Measurements from ENCODE around the gene CNPY2.
A peak's percentile ranks its signal among the peaks of the same experiment; 100 is the strongest.
"Not testable (repeated sequence)": the region's sequence is repeated elsewhere in the genome, so short reads cannot be mapped to it uniquely, and the experiment has no call there.

CNPY2 gene

GRCh38 chr12:56338308-56339157 lies 22.7 kb upstream of the CNPY2 start, which contains the start of gene IL23A:
Gene IL23A, plus strand, starts transcription at chr12:56338884. Its CDS starts 161 bp downstream, at chr12:56339045.
- no peak within 1 kb of the TSS for H3K4me3 ChIP-seq (ENCODE audit: low read depth, low read length)
- DNase-seq (ENCODE audit: low read depth), result peak; percentile 51
- no peak for TF ChIP-seq CTCF (conservative IDR thresholded peaks at IDR 0.05; ENCODE audit: low read depth, low read length)

DNA sequence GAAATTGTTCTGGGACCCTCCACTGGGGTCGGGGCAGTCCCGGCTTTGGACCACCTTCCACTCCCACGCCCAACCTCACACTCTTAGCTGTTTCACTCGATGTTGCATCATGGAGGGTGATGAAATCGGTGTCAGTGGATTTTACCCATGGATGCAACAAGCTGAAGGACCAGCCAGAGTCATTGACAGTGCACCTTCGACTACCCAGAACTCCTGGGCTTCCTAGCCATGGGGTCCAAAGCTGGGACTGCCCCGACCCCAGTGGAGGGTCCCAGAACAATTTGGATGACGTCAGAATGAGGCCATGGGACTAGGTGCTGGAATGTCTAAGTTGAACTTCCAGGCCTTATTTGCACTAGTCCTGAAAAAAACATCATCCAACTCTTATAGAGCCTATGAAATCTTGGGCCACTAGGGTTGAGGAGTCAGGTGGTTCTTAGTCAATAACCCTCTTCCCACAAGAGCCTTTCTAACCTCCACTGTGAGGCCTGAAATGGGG lies 22.0 kb upstream of the CNPY2 start:
- no peak overlapping the region for H3K4me3 ChIP-seq (ENCODE audit: low read depth, low read length)
- TF ChIP-seq CTCF (conservative IDR thresholded peaks at IDR 0.05; ENCODE audit: low read depth, low read length), result no peak
- DNase-seq (ENCODE audit: low read depth), result no peak

DNA sequence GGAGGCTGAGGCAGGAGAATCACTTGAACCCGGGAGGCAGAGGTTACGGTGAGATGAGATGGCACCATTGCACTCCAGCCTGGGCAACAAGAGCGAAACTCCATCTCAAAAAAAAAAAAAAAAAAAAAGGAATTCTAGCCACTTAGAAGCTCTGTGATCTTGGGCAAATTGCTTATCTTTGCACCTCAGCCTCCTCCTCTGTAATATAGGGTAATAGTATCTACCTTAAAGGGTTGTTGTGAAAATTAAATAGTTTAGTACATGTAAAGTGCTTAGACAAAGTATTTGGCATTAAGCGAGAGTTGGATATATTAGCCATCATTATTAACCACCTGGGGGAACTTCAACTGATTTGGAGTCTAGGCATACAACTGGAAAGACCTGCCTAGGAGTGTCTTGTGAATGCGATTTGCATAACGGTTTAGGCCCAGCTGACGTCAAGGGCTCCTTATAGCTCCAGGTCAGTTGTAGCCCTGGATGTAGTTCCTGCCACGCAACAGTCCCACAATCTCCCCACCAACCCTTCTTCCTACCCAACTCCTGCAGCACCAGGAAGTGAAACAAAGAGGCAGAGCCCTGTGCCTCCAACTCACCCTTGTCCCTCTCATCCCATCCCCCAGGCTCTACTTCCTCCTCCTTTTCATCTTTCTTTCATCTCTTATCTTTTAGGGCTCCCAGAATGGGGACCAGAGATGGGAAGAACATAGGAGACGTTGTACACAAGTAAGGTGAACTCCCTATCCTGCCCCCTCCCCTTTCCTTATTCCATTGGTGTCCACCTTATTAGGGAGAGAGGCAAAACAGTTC lies 20.8 kb upstream of the CNPY2 start:
- H3K4me3 ChIP-seq (ENCODE audit: low read depth, low read length), result no peak overlapping the region
- no peak for TF ChIP-seq CTCF (conservative IDR thresholded peaks at IDR 0.05; ENCODE audit: low read depth, low read length)
- DNase-seq (ENCODE audit: low read depth), result no peak

GRCh38 chr12:56335527-56335926 lies 19.7 kb upstream of the CNPY2 start:
- not testable (repeated sequence) for H3K4me3 ChIP-seq (ENCODE audit: low read depth, low read length); DNase-seq (ENCODE audit: low read depth)

DNA sequence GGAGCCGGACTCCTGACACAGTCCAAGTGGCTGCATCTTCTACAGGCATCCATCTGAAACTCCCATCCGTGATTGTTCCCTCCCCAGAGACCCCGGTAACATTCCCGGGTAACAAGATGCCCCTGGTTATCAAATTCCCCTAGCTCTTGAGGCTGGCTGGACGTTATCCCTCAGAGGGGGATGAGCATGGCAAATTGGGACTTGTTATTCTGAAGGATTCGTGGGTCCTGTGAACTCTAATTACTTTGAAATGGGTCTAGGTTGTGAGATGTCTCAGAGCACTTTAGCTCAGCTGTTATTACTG lies 18.7 kb upstream of the CNPY2 start:
- H3K4me3 ChIP-seq (ENCODE audit: low read depth, low read length), result peak overlapping the region; percentile 69
- no peak for TF ChIP-seq CTCF (conservative IDR thresholded peaks at IDR 0.05; ENCODE audit: low read depth, low read length)
- no peak for DNase-seq (ENCODE audit: low read depth)

DNA sequence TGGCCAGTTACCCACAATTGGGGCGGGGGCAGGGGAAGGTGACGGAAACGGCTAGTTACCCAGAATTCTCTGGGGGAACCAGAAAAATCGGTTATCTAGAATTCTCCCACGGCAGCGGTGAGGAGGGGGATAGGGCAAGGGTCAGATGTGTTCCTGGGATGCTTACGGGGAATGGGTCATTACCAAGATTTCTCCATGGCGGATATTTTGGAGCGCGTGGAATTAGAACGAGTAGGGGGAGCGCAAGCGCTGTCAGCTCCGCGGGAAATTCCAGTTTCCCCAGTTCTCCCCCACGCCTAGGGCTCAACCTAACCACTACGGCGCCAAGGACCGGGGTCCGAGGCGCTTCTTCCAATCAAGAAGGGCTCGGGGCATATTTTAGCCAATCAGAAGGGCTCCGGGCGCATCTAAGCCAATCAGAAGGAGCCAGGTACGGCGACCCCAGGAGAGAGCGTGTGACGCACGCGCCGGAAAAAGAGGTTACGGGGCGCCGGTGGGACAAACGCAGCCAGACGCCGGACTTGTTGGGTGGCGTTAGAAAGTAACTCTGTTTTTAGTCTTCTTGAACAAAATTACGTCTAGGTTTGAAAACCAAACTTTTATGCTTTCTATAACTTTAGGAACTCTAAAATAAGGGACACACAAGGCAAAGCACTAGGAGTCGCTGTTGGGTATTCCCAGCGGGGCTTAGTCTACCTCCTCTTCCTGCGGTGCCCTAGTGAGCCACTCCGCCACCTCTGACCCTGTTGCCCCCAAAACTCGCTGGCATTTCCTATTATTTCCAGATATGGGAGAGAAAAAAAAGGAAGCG lies 18.1 kb upstream of the CNPY2 start, which contains the start of gene PAN2:
PAN2 (minus strand) TSS at position 322 of the 811 bp plus-strand sequence. CDS start 906 bp downstream, outside the sequence.
- H3K4me3 ChIP-seq (ENCODE audit: low read depth, low read length), result peak within 1 kb of the TSS; percentile 69
- TF ChIP-seq CTCF (conservative IDR thresholded peaks at IDR 0.05; ENCODE audit: low read depth, low read length), result peak; percentile 78
- DNase-seq (ENCODE audit: low read depth), result peak; percentile 98
